BJ (cell line): ENCODE results near the gene MACROH2A1. TPM values are rescaled to one million over a fixed set of nuclear protein-coding genes. Genes with fewer than 3 reads are reported as not detected.

Source experiments
- CTCF ChIA-PET: fragments of 350-600 bp; formaldehyde crosslinking; extraction: SDS; loops from one replicate; lab custom pipeline; 2021; ENCODE audit warnings: antibody characterized with exemption, inconsistent platforms; lab: Yijun Ruan, JAX
- POLR2A ChIA-PET: fragments of 300-600 bp; sonication (Branson Sonifier 250); formaldehyde crosslinking; extraction: SDS; loops from one replicate; lab custom pipeline; 2021; ENCODE audit warnings: antibody characterized with exemption; lab: Charles Lee
- DNase-seq: peaks from one replicate; pipeline ENCODE4 v3.0.0-alpha.2; 2011; ENCODE audit warnings: low read depth
- H3K27me3 ChIP-seq: 2 replicates; pipeline ENCODE4 v1.6.0; 2011; ENCODE audit warnings: low read length; ENCODE audit not compliant: control insufficient read depth, insufficient read depth
- H3K36me3 ChIP-seq: 2 replicates; pipeline ENCODE4 v1.5.1; 2011; ENCODE audit warnings: low read length; ENCODE audit not compliant: control insufficient read depth, insufficient read depth
- H3K4me3 ChIP-seq: 2 replicates; pipeline ENCODE4 v1.5.1; 2011; ENCODE audit warnings: low read depth, mild to moderate bottlenecking, control low read depth, low read length
- polyA plus RNA-seq: library from polyadenylated mRNA; depleted of rRNA; stranded (reverse); fragments of >200 nt; gene quantifications from 2 replicates; pipeline ENCODE4 v1.2.3, GENCODE V29; 2011
- TF ChIP-seq, protein P1 (sequence below): IDR thresholded peaks from 2 replicates; pipeline ENCODE4 v1.5.1; 2011; ENCODE audit warnings: low read depth, mild to moderate bottlenecking, control low read depth, inconsistent platforms, low read length, moderate library complexity; ENCODE audit not compliant: insufficient read depth

Gene MACROH2A1
- polyA plus RNA-seq, 1 experiment: 96.0 TPM

DNA sequence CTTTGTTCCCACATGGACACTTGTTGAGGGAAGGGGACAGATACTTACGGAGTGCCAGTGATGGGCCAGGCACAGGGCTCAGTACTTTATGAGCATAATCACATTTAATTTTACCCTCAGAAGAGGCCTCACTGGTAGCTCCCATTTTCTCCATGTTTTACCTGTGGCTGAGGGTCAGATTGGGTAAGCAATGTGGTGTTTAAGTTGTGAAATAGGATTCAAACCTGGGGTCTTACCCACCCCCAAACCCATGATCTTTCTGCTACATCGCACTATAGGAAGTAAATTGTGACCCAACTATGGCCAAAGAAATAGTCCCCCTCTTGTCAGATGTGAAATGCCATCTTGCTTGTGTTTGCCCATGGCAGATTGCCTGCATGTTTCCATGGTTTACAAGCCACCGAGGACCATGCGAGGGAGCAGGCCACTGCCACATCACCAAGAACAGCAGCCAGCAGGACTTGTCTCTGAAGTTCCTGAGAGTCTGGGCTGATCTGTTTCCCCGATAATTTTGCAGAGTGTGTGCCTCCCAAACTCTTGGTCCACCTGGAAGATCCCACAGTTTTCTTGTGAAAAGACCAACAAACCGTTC is 95.4 kb downstream of the MACROH2A1 start:
- ChIA-PET POLR2A (no interaction called here), CTCF (interaction anchor here (0.7 kb wide), 1 partner anchor 1165 kb away, joined by 3 read pairs; no protein-coding TSS in a partner anchor)
- H3K4me3 ChIP-seq: no peak overlapping the region
- H3K27me3 ChIP-seq: no peaks in the 10 kb centered on the region
- DNase-seq: no peak
- TF ChIP-seq, protein P1, sequence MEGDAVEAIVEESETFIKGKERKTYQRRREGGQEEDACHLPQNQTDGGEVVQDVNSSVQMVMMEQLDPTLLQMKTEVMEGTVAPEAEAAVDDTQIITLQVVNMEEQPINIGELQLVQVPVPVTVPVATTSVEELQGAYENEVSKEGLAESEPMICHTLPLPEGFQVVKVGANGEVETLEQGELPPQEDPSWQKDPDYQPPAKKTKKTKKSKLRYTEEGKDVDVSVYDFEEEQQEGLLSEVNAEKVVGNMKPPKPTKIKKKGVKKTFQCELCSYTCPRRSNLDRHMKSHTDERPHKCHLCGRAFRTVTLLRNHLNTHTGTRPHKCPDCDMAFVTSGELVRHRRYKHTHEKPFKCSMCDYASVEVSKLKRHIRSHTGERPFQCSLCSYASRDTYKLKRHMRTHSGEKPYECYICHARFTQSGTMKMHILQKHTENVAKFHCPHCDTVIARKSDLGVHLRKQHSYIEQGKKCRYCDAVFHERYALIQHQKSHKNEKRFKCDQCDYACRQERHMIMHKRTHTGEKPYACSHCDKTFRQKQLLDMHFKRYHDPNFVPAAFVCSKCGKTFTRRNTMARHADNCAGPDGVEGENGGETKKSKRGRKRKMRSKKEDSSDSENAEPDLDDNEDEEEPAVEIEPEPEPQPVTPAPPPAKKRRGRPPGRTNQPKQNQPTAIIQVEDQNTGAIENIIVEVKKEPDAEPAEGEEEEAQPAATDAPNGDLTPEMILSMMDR: no peak
- no peaks in the 10 kb centered on the region for H3K36me3 ChIP-seq

DNA sequence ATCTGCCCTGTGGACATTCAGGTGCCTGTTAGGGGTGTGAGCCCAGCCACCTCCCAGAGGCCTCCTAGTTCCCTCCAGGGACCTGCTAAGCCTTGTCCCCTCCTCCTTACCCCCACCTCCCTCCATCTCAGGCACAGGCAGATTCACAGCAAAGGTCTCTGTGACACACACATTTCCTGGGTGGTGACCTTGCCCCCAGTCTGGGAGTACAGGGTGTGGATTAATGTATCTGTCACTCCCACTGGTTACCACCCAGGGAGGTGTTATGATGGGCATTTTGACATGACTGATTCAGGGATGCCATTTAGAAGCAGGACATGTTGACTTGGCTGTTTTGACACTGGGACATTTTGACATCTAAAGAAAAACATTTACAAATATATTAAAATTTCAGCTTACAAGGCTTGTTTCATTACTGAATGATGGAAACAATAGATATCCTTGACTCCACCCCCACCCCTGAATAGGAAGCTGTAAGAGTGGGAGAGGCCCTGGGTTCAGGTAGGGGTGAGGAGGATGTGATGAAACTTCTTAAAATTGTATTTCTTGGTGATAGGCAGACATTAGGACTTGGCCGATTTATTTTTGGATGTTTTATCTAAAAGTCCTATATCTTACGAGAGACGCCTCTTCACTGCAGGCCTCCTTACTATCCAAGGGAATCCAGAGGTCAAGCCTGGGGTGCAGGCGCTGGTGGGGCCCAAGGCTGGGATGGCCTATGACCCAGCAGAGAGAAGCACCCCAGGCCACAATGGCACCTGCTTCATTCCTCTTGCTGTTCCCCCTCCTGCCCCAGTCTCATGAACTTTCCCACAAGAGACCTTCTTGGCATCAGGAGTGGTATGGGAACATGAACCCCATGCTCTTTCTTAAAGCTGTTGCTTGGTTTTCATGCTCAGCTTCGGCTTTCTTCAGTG is 101.9 kb downstream of the MACROH2A1 start:
- H3K27me3 ChIP-seq: no peaks in the 10 kb centered on the region
- CTCF ChIA-PET: no interaction called here
- DNase-seq: no peak
- TF ChIP-seq, protein P1: no peak
- H3K4me3 ChIP-seq: no peak overlapping the region
- POLR2A ChIA-PET: no interaction called here
- no peaks in the 10 kb centered on the region for H3K36me3 ChIP-seq

DNA sequence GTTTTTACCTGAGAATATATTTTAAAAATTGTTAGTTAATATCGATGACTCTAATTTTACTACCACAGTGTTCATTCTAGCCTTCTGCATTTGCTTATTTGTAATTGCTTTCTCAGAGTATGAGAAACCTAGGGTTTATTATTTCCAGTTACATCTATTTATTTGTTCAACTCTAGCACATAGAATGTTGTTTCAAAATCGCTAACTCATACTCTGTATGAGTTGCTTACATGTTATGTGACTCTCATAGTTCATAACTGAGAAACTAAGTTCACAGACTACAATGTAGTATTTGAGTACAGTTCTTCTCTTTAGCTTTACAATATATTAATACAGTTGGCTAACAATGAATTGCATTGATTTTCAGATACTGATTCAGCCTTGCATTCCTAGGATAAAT is 103.2 kb downstream of the MACROH2A1 start:
- TF ChIP-seq, protein P1: no peak
- Histone ChIP-seq H3K4me3 (no peak overlapping the region), H3K36me3 (no peaks in the 10 kb centered on the region), H3K27me3 (no peaks in the 10 kb centered on the region)
- ChIA-PET POLR2A (no interaction called here), CTCF (interaction anchor here (1.0 kb wide), 1 partner anchor 14 kb away, joined by 3 read pairs; no protein-coding TSS in a partner anchor)
- DNase-seq: no peak

DNA sequence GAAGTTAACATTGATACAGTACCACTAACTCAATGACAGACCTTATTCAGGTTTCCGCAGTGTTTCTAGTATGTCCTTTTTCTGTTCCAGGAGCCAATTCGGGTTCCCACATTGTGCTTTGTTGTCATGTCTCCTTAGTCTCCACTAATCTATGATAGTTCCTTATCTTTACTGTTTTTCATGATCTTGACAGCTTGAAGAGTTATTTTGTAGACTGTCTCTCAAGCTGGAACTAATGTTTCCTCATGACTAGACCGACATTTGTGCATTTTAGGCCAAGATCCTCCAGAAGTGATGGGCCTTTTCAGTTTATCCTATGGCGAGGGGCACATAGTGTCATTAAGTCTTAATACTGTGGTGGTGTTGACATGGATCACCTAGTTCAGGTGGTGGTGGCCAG is 104.2 kb downstream of the MACROH2A1 start:
- TF ChIP-seq, protein P1: no peak
- ChIA-PET POLR2A (no interaction called here), CTCF (interaction anchor here (1.0 kb wide), 1 partner anchor 13 kb away, joined by 3 read pairs; no protein-coding TSS in a partner anchor)
- Histone ChIP-seq H3K36me3 (no peaks in the 10 kb centered on the region), H3K4me3 (no peak overlapping the region), H3K27me3 (no peaks in the 10 kb centered on the region)
- no peak for DNase-seq

DNA sequence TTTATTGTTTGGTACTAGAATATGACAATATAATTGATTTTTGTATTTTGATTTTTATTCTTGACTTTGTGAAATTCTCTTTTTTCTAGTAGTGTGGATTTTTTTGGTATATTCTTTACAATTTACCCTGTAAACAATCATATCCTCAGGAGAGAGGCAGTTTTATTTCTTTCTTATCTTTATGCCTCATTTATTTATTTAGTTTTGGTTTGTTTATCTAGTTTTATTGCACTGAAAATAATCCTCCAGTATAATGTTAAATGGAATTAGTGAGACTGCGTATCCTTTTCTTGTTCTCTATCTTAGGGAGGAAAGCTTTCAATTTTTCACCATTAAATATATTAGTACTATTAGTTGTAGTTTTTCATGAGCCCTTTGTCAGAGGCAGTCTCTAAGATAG is 109.4 kb downstream of the MACROH2A1 start:
- no peak for DNase-seq
- Histone ChIP-seq H3K36me3 (no peaks in the 10 kb centered on the region), H3K27me3 (no peaks in the 10 kb centered on the region), H3K4me3 (no peak overlapping the region)
- POLR2A ChIA-PET: no interaction called here
- CTCF ChIA-PET: interaction anchor here (0.7 to 1.5 kb wide), 2 partner anchors 16 to 20 kb away, joined by 3 to 4 read pairs; no protein-coding TSS in a partner anchor
- TF ChIP-seq, protein P1: no peak
